H9 (cell line): ENCODE results near the gene GRID1. TPM values are rescaled to one million over a fixed set of nuclear protein-coding genes. Genes with fewer than 3 reads are reported as not detected.

ENCODE experiments used
- DNase-seq: peaks from one replicate; pipeline ENCODE4 v3.0.0-alpha.2; 2017
- H2AFZ ChIP-seq: one replicate; pipeline ENCODE4 v1.6.1; 2013; ENCODE audit warnings: mild to moderate bottlenecking, low read length, control low read depth, moderate library complexity
- H2AK5ac ChIP-seq: 2 replicates; pipeline ENCODE4 v1.6.1; 2013; ENCODE audit warnings: low read length, control low read depth, mixed read lengths; ENCODE audit not compliant: insufficient read length
- H2BK120ac ChIP-seq: one replicate; pipeline ENCODE4 v1.6.1; 2013; ENCODE audit warnings: low read depth, mild to moderate bottlenecking, low read length, control low read depth, inconsistent platforms; ENCODE audit not compliant: poor library complexity, severe bottlenecking
- H2BK12ac ChIP-seq: 2 replicates; pipeline ENCODE4 v1.6.1; 2013; ENCODE audit warnings: low read length, control low read depth, mixed read lengths, low read depth; ENCODE audit not compliant: insufficient read length
- H2BK15ac ChIP-seq: 2 replicates; pipeline ENCODE4 v1.6.1; 2013; ENCODE audit warnings: low read depth, low read length, control low read depth
- H2BK20ac ChIP-seq: one replicate; pipeline ENCODE4 v1.6.1; 2013; ENCODE audit warnings: low read depth, mild to moderate bottlenecking, low read length, control low read depth, inconsistent platforms; ENCODE audit not compliant: poor library complexity, severe bottlenecking
- H2BK5ac ChIP-seq: 2 replicates; pipeline ENCODE4 v1.6.1; 2013; ENCODE audit warnings: low read length, control low read depth, mixed read lengths; ENCODE audit not compliant: insufficient read length
- H3K14ac ChIP-seq: 2 replicates; pipeline ENCODE4 v1.6.1; 2013; ENCODE audit warnings: low read length, control low read depth; ENCODE audit not compliant: insufficient read depth
- H3K18ac ChIP-seq: 2 replicates; pipeline ENCODE4 v1.6.1; 2013; ENCODE audit warnings: low read depth, mild to moderate bottlenecking, mixed read lengths, low read length, control low read depth; ENCODE audit not compliant: insufficient read length
- H3K23ac ChIP-seq: 2 replicates; pipeline ENCODE4 v1.6.1; 2013; ENCODE audit warnings: low read length, control low read depth, mixed read lengths, low read depth; ENCODE audit not compliant: insufficient read length
- H3K23me2 ChIP-seq: 2 replicates; pipeline ENCODE4 v1.6.1; 2013; ENCODE audit warnings: low read depth, mild to moderate bottlenecking, mixed read lengths, low read length, control low read depth; ENCODE audit not compliant: insufficient read length, poor library complexity, severe bottlenecking
- H3K27ac ChIP-seq: 2 replicates; pipeline ENCODE4 v1.5.1; 2013; ENCODE audit warnings: low read length, control low read depth, mixed read lengths, low read depth; ENCODE audit not compliant: insufficient read length
- H3K27me3 ChIP-seq: 2 replicates; pipeline ENCODE4 v1.6.1; 2013; ENCODE audit warnings: low read length, control low read depth, inconsistent platforms; ENCODE audit not compliant: insufficient read depth
- H3K4ac ChIP-seq: 2 replicates; pipeline ENCODE4 v1.6.1; 2013; ENCODE audit warnings: low read depth, mild to moderate bottlenecking, control low read depth, inconsistent platforms, low read length, moderate library complexity
- H3K4me1 ChIP-seq: 2 replicates; pipeline ENCODE4 v1.6.1; 2013; ENCODE audit warnings: low read length, control low read depth, inconsistent platforms; ENCODE audit not compliant: insufficient read depth
- H3K4me2 ChIP-seq: 2 replicates; pipeline ENCODE4 v1.6.1; 2013; ENCODE audit warnings: low read length, control low read depth, mixed read lengths; ENCODE audit not compliant: insufficient read length, insufficient read depth
- H3K56ac ChIP-seq: 2 replicates; pipeline ENCODE4 v1.6.1; 2013; ENCODE audit warnings: low read depth, mild to moderate bottlenecking, mixed read lengths, low read length, control low read depth; ENCODE audit not compliant: insufficient read length
- H3K79me1 ChIP-seq: 2 replicates; pipeline ENCODE4 v1.6.1; 2013; ENCODE audit warnings: low read depth, mild to moderate bottlenecking, moderate library complexity, low read length, control low read depth, inconsistent platforms; ENCODE audit not compliant: insufficient read depth, poor library complexity, severe bottlenecking
- H3K79me2 ChIP-seq: 2 replicates; pipeline ENCODE4 v1.6.1; 2013; ENCODE audit warnings: low read length, control low read depth, inconsistent platforms; ENCODE audit not compliant: insufficient read depth
- H3K9ac ChIP-seq: 2 replicates; pipeline ENCODE4 v1.6.1; 2013; ENCODE audit warnings: low read length, control low read depth, mixed read lengths; ENCODE audit not compliant: insufficient read length; ENCODE audit errors: extremely low read depth
- H3K9me3 ChIP-seq: one replicate; pipeline ENCODE4 v1.6.1; 2013; ENCODE audit warnings: low read depth, low read length, inconsistent platforms; ENCODE audit not compliant: control insufficient read depth
- H3T11ph ChIP-seq: one replicate; pipeline ENCODE4 v1.6.1; 2013; ENCODE audit warnings: mild to moderate bottlenecking, low read length, control low read depth, inconsistent platforms
- H4K20me1 ChIP-seq: one replicate; pipeline ENCODE4 v1.6.1; 2013; ENCODE audit not compliant: control insufficient read depth, insufficient read length, insufficient read depth
- H4K5ac ChIP-seq: 2 replicates; pipeline ENCODE4 v1.6.1; 2013; ENCODE audit warnings: low read depth, mild to moderate bottlenecking, mixed read lengths, low read length, control low read depth; ENCODE audit not compliant: insufficient read length
- H4K8ac ChIP-seq: replicated peaks from 2 replicates; pipeline ENCODE4 v1.6.1; 2013; ENCODE audit warnings: low read length, control low read depth, mixed read lengths, low read depth; ENCODE audit not compliant: insufficient read length
- H4K91ac ChIP-seq: 2 replicates; pipeline ENCODE4 v1.6.1; 2013; ENCODE audit warnings: low read depth, mild to moderate bottlenecking, moderate library complexity, mixed read lengths, low read length, control low read depth; ENCODE audit not compliant: insufficient read length
- H3K27ac Mint-ChIP-seq, 3 experiments: 2 replicates in 2 of 3; 3 replicates in 1 of 3; pipeline ENCODE4 v1.8.0; 2020 to 2021; ENCODE audit warnings: mixed read lengths in 3 of 3, mild to moderate bottlenecking in 1 of 3, moderate library complexity in 1 of 3
- H3K27me3 Mint-ChIP-seq: 2 replicates; pipeline ENCODE4 v1.8.0; 2021; ENCODE audit warnings: low read depth, mild to moderate bottlenecking, moderate library complexity, mixed read lengths
- H3K36me3 Mint-ChIP-seq, 3 experiments: 2 replicates in 2 of 3; 3 replicates in 1 of 3; pipeline ENCODE4 v1.8.0; 2020 to 2021; ENCODE audit warnings: low read depth in 3 of 3, mixed read lengths in 3 of 3; ENCODE audit not compliant: insufficient read depth in 1 of 3
- H3K4me1 Mint-ChIP-seq, 2 experiments: 2 replicates each; pipeline ENCODE4 v1.8.0; 2020; ENCODE audit warnings: mixed read lengths in 2 of 2
- H3K4me3 Mint-ChIP-seq, 2 experiments: 2 replicates in 1 of 2; 3 replicates in 1 of 2; pipeline ENCODE4 v1.8.0; 2020 to 2021; ENCODE audit warnings: mild to moderate bottlenecking in 2 of 2, mixed read lengths in 2 of 2, moderate library complexity in 1 of 2
- H3K9me3 Mint-ChIP-seq, 2 experiments: 2 replicates in 1 of 2; 3 replicates in 1 of 2; pipeline ENCODE4 v1.8.0; 2020; ENCODE audit warnings: mild to moderate bottlenecking in 2 of 2, mixed read lengths in 2 of 2, moderate library complexity in 1 of 2
- CTCF ChIP-seq: fragments of 200-600 bp; sonication (generic); conservative IDR thresholded peaks from 3 replicates; pipeline ENCODE4 v1.8.0; 2021; ENCODE audit warnings: antibody characterized with exemption, mild to moderate bottlenecking
- WGBS: extraction: QIAGEN DNeasy Blood & Tissue Kit; methylation state at CpG from one replicate; pipeline ENCODE4 v1.1.7; 2013; ENCODE audit warnings: missing lambda C conversion rate, low lambda C conversion rate, mixed read lengths; ENCODE audit not compliant: insufficient read length; ENCODE audit errors: extremely low coverage; 5-methylcytosine and 5-hydroxymethylcytosine counted together
- total RNA-seq: library from RNA; stranded (reverse); gene quantifications from 2 replicates; pipeline ENCODE4 v1.2.1, GENCODE V29; 2021

Gene GRID1
- total RNA-seq, 1 experiment from 2014 or later: 0.35 TPM

DNA sequence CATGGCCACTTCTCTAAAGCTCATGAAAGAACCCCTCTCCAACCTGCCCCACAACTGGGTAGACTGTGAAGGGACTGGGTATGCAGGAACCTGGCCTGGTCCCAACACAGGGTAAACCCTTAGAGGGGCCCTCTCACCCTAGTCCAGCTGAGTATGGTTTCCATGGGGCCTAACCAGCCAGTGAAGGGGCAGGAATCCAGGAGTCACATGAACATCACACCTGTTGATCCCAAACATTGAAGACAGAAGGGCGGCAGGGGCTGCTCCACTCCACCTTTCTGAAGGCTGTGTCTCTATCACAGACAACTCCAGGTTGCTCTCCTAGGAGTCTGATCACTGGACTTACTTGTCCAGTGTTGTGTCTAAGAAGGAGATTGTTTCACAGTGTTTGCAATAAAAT, 30.8 kb downstream of the GRID1 start:
- peaks cover 18 to 25% of the 10 kb centered on the region in 2 experiments for H3K4me1 Mint-ChIP-seq
- peaks cover 0 to 1% (median 0%) of the 10 kb centered on the region in 3 experiments; a peak in 1 of 7 replicates for H3K36me3 Mint-ChIP-seq
- no peak overlapping the region for H3T11ph ChIP-seq
- H2BK20ac ChIP-seq: no peak overlapping the region
- no peak overlapping the region for H3K56ac ChIP-seq
- peaks cover 2% of the 10 kb centered on the region; the same call in 1 of the 2 replicates for H3K27me3 Mint-ChIP-seq
- no peak overlapping the region for H3K27ac ChIP-seq
- no peak overlapping the region for H3K14ac ChIP-seq
- H3K9me3 ChIP-seq: no peaks in the 10 kb centered on the region
- no peaks in the 10 kb centered on the region for H3K79me2 ChIP-seq
- H3K9ac ChIP-seq: no peak overlapping the region
- no peak overlapping the region for H3K18ac ChIP-seq
- no peak overlapping the region for H2AFZ ChIP-seq
- H4K8ac ChIP-seq: no peak overlapping the region
- no peaks in the 10 kb centered on the region for H4K20me1 ChIP-seq
- no CpG with 5 or more reads among the region's 1 CpG for WGBS
- no peak overlapping the region for H4K5ac ChIP-seq
- no peak overlapping the region for H3K4me2 ChIP-seq
- H3K27ac Mint-ChIP-seq: no peak overlapping the region
- no peak for DNase-seq
- peaks cover 2% of the 10 kb centered on the region; the same call in 1 of the 2 replicates for H3K4me1 ChIP-seq
- H3K9me3 Mint-ChIP-seq: peaks cover 0 to 3% of the 10 kb centered on the region in 2 experiments; a peak in 2 of 5 replicates
- no peak overlapping the region for H2BK120ac ChIP-seq
- H3K27me3 ChIP-seq: no peaks in the 10 kb centered on the region
- no peak overlapping the region for H2BK5ac ChIP-seq
- no peak overlapping the region for H3K4me3 Mint-ChIP-seq
- no peak overlapping the region for H4K91ac ChIP-seq
- no peak overlapping the region for H3K23ac ChIP-seq
- H2BK15ac ChIP-seq: no peak overlapping the region
- H3K79me1 ChIP-seq: no peaks in the 10 kb centered on the region
- H2AK5ac ChIP-seq: no peak overlapping the region
- no peak overlapping the region for H2BK12ac ChIP-seq
- no peak overlapping the region for H3K4ac ChIP-seq
- H3K23me2 ChIP-seq: no peaks in the 10 kb centered on the region
- no peak for TF ChIP-seq CTCF
